Gastrocnemius medialis (tissue), 4 donors: Measurements from ENCODE around the gene RRAS2. TPM values are rescaled to one million over a fixed set of nuclear protein-coding genes. Genes with fewer than 3 reads are reported as not detected.
"Not testable (repeated sequence)": the region's sequence is repeated elsewhere in the genome, so short reads cannot be mapped to it uniquely, and the experiment has no call there.

Experiments used
- ATAC-seq, 2 donors: fragments of 150-250 bp; one replicate each; pipeline ENCODE4 v1.9.1; 2016
- DNase-seq, 2 donors: peaks; one replicate each; pipeline ENCODE4 v3.0.0-alpha.2; 2019
- H3K27ac ChIP-seq, 4 donors: fragments of 200-600 bp; sonication (generic); 1 replicate in 1 of 4; 2 replicates in 3 of 4; pipeline ENCODE4 v1.5.1; 2016 to 2018; ENCODE audit warnings: mild to moderate bottlenecking in 2 of 4, moderate library complexity in 1 of 4
- H3K27me3 ChIP-seq, 3 donors: fragments of 200-600 bp; sonication (generic) in 2 of 3; 1 replicate in 1 of 3; 2 replicates in 2 of 3; pipeline versions ENCODE4 v1.5.1 to v1.6.0; 2016 to 2019; ENCODE audit warnings: mild to moderate bottlenecking in 1 of 3, moderate library complexity in 1 of 3
- H3K36me3 ChIP-seq, 2 donors: fragments of 200-600 bp; sonication (generic) in 1 of 2; one replicate each; pipeline ENCODE4 v1.5.1; 2017 to 2018
- H3K4me1 ChIP-seq, 2 donors: fragments of 200-600 bp; sonication (generic) in 1 of 2; one replicate each; pipeline ENCODE4 v1.5.1; 2016 to 2017; ENCODE audit warnings: mild to moderate bottlenecking in 2 of 2
- H3K4me3 ChIP-seq, 4 donors: fragments of 200-600 bp; sonication (generic) in 3 of 4; 1 replicate in 1 of 4; 2 replicates in 3 of 4; pipeline ENCODE4 v1.5.1; 2016 to 2019; ENCODE audit warnings: mild to moderate bottlenecking in 2 of 4
- H3K9me3 ChIP-seq, 3 donors: fragments of 200-600 bp; sonication (generic) in 2 of 3; 1 replicate in 1 of 3; 2 replicates in 2 of 3; pipeline ENCODE4 v1.5.1; 2016 to 2019
- CTCF ChIP-seq, 5 experiments: fragments of 450-650 bp in 3 of 5; fragments of 200-600 bp in 2 of 5; sonication (generic) in 2 of 5; IDR thresholded peaks in 4 of 5; conservative IDR thresholded peaks in 1 of 5; 1 replicate in 4 of 5; 2 replicates in 1 of 5; pipeline ENCODE4 v1.5.1; 2016 to 2019; ENCODE audit warnings: antibody characterized with exemption in 5 of 5, mild to moderate bottlenecking in 3 of 5, moderate library complexity in 3 of 5
- POLR2A ChIP-seq, 2 donors: fragments of 450-650 bp; IDR thresholded peaks; one replicate each; pipeline ENCODE4 v1.6.1; 2017; ENCODE audit warnings: antibody characterized with exemption in 2 of 2, mild to moderate bottlenecking in 2 of 2, moderate library complexity in 2 of 2
- in situ Hi-C, 4 donors: fragments of 200-750 bp; cut with MboI; loops; one replicate each; pipeline versions ENCODE4 v1.15.0 to v1.8.0; 2017; ENCODE audit warnings: low sequenced_read_pairs in 4 of 4
- intact Hi-C: fragments of 100-400 bp; cut with DNase I; formaldehyde crosslinking; loops from one replicate; pipeline ENCODE4 v1.15.1; 2023; ENCODE audit warnings: low total_unique reads
- total RNA-seq, 4 donors: library from RNA; depleted of rRNA; stranded (reverse); fragments of >200 nt; gene quantifications; one replicate each; pipeline versions ENCODE4 v1.1.0 to v1.2.3, GENCODE V29; 2016

The RRAS2 gene
- 10 to 100 TPM; 52.8 to 81.9 (median 59.8) TPM for total RNA-seq

GRCh38 chr11:14358729-14359439, at the start of gene RRAS2:
Gene RRAS2, minus strand, starts transcription at chr11:14359183. Its CDS starts 313 bp downstream, at chr11:14358870.
- H3K4me1 ChIP-seq: peaks cover 31 to 33% of the 10 kb centered on the region in 2 donors
- in situ Hi-C loops (no loop called here), intact Hi-C loops (loop anchor here (1.0 to 5.0 kb wide), 2 partner anchors 59 to 163 kb away; partner anchors contain the start of gene PSMA1)
- H3K36me3 ChIP-seq: no peaks in the 10 kb centered on the region
- H3K4me3 ChIP-seq: peak within 1 kb of the TSS; percentile 72 to 91 (median 78)
- peak; percentile 63 to 77 for DNase-seq
- peak within 1 kb of the TSS; percentile 79 to 95 (median 80) for H3K27ac ChIP-seq
- ATAC-seq: peak; percentile 74 to 77
- H3K27me3 ChIP-seq: no peaks in the 10 kb centered on the region
- peak in 2 of 5 experiments; percentile 15 to 16 for TF ChIP-seq CTCF (IDR thresholded peaks at IDR 0.05 in 4 of 5, conservative IDR thresholded peaks at IDR 0.05 in 1 of 5)
- TF ChIP-seq POLR2A (IDR thresholded peaks at IDR 0.05): peak; percentile 94
- H3K9me3 ChIP-seq: no peaks in the 10 kb centered on the region

- no peak for TF ChIP-seq POLR2A (IDR thresholded peaks at IDR 0.05)
- TF ChIP-seq CTCF (IDR thresholded peaks at IDR 0.05 in 4 of 5, conservative IDR thresholded peaks at IDR 0.05 in 1 of 5): no peak
- no peak overlapping the region for H3K27ac ChIP-seq
- no peaks in the 10 kb centered on the region for H3K27me3 ChIP-seq
- no peaks in the 10 kb centered on the region for H3K9me3 ChIP-seq
- intact Hi-C loops: no loop called here
- H3K4me3 ChIP-seq: no peak overlapping the region
- H3K4me1 ChIP-seq: peaks cover 3 to 5% of the 10 kb centered on the region in 2 donors
- ATAC-seq (no peak), DNase-seq (no peak)
- in situ Hi-C loops: no loop called here
- H3K36me3 ChIP-seq: no peaks in the 10 kb centered on the region
Measured at GRCh38 chr11:14408612-14409011, 49.6 kb upstream of the RRAS2 start.

DNA sequence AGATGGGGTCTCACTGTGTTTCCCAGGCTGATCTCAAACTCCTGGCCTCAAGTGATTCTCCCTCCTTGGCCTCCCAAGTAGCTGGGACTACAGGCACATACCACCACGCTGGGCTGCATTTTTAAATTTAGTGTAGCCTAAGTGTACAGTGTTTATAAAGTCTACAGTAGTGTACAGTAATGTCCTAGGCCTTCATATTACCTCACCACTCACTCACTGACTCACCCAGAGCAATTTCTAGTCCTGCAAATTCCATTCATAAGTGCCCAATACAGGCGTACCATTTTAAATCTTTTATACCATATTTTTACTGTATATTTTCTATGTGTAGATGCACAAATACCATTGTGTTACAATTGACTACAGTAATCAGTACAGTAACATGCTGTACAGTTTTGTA, 47.1 kb upstream of the RRAS2 start:
- DNase-seq, H3K9me3 ChIP-seq, H3K27ac ChIP-seq, H3K4me1 ChIP-seq, intact Hi-C loops, H3K36me3 ChIP-seq, ATAC-seq, H3K4me3 ChIP-seq, H3K27me3 ChIP-seq, in situ Hi-C loops: not testable (repeated sequence)

DNA sequence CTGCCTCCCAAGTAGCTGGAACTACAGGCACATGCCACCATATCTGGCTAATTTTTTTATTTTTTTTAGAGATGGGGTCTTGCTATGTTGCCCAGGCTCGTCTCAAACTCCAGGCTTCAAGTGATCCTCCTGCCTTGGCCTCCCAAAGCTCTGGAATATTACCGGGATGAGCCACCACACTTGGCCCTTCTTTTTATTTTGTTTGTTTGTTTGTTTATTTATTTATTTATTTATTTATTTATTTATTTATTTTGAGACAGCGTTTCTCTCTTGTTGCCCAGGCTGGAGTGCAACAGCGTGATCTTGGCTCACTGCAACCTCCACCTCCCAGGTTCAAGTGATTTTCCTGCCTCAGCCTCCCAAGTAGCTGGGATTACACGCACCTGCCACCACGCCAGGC, 44.5 kb upstream of the RRAS2 start:
- H3K4me3 ChIP-seq, H3K4me1 ChIP-seq, H3K27me3 ChIP-seq, intact Hi-C loops, H3K36me3 ChIP-seq, ATAC-seq, H3K9me3 ChIP-seq, H3K27ac ChIP-seq, DNase-seq, in situ Hi-C loops: not testable (repeated sequence)

DNA sequence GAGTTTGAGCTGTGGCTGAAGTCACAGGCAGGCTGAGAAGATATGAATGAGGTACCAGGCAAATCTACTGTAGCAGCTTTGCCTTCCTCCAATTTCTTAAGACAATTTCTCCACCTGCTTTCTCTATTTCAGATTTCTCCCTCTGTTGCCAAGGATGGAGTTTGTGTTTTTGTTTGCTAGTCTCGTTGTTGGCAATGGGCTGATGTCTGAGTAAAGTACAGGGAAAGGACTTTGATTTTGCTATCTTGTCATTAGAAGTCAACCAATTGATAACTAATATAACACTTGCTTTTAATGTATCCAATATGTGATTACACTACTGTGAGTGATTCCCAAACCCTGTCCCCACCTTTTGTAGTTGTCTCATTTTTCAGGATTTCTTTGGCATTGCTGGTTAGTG, 40.1 kb upstream of the RRAS2 start:
- DNase-seq: no peak
- H3K4me1 ChIP-seq: no peaks in the 10 kb centered on the region
- no peaks in the 10 kb centered on the region for H3K36me3 ChIP-seq
- intact Hi-C loops: no loop called here
- H3K4me3 ChIP-seq: no peak overlapping the region
- no peak for ATAC-seq
- TF ChIP-seq CTCF (IDR thresholded peaks at IDR 0.05 in 4 of 5, conservative IDR thresholded peaks at IDR 0.05 in 1 of 5) (no peak), POLR2A (IDR thresholded peaks at IDR 0.05) (no peak)
- no peak overlapping the region for H3K27ac ChIP-seq
- in situ Hi-C loops: no loop called here
- H3K27me3 ChIP-seq: no peaks in the 10 kb centered on the region
- H3K9me3 ChIP-seq: no peaks in the 10 kb centered on the region
